PFSK-1 (cell line): ENCODE results near the gene RPL36.

ENCODE experiments used
- POLR2AphosphoS5 ChIP-seq: IDR thresholded peaks from 2 replicates; pipeline ENCODE4 v1.6.1; 2012; ENCODE audit warnings: low read depth, mild to moderate bottlenecking, control low read depth, low read length, moderate library complexity
- TAF1 ChIP-seq: IDR thresholded peaks from 2 replicates; pipeline ENCODE4 v1.6.1; 2012; ENCODE audit warnings: low read length, control low read depth, borderline replicate concordance; ENCODE audit not compliant: insufficient read depth
- TF ChIP-seq, protein P1 (sequence below), 2 experiments: IDR thresholded peaks; 2 replicates each; pipeline versions ENCODE4 v1.6.1 to v1.8.0; 2011 to 2012; ENCODE audit warnings: low read depth in 2 of 2, low read length in 2 of 2, control low read depth in 1 of 2, inconsistent platforms in 1 of 2, mild to moderate bottlenecking in 1 of 2, moderate library complexity in 1 of 2; ENCODE audit not compliant: insufficient read depth in 1 of 2

DNA sequence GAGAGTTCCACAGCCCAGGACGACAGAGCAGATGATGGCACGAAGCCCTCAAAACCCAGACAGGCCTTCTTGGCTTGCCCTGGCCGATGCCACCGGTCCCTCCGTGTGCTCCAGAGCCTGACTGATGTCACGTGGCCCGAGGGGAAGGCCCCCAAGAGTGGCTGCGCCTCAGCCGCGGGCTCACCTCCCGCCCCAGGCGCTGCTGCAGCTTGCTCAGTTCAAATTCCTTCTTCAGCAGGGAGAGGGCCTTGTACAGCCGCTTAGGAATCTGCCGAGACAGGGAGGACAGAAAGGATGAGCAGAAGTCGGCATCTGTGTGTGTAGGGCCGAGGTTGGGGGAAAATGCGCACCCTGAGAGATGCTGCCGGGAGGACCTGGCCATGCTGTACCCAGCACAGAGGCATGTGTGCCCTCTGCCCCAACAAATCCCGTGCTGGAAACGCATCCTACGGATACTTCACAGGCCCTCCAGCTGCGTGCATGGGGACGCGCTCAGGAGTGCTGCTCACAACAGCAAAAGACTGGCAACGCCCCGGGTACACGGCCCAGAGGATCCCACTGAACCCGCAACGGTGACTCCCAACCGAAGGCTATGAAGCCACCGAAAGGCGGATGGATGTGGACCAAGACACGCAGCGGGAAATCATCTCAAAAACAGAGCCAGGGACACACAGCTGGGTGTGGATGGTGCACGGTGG lies 16.9 kb downstream of the RPL36 start:
- no peak for TF ChIP-seq POLR2AphosphoS5
- TF ChIP-seq, protein P1, sequence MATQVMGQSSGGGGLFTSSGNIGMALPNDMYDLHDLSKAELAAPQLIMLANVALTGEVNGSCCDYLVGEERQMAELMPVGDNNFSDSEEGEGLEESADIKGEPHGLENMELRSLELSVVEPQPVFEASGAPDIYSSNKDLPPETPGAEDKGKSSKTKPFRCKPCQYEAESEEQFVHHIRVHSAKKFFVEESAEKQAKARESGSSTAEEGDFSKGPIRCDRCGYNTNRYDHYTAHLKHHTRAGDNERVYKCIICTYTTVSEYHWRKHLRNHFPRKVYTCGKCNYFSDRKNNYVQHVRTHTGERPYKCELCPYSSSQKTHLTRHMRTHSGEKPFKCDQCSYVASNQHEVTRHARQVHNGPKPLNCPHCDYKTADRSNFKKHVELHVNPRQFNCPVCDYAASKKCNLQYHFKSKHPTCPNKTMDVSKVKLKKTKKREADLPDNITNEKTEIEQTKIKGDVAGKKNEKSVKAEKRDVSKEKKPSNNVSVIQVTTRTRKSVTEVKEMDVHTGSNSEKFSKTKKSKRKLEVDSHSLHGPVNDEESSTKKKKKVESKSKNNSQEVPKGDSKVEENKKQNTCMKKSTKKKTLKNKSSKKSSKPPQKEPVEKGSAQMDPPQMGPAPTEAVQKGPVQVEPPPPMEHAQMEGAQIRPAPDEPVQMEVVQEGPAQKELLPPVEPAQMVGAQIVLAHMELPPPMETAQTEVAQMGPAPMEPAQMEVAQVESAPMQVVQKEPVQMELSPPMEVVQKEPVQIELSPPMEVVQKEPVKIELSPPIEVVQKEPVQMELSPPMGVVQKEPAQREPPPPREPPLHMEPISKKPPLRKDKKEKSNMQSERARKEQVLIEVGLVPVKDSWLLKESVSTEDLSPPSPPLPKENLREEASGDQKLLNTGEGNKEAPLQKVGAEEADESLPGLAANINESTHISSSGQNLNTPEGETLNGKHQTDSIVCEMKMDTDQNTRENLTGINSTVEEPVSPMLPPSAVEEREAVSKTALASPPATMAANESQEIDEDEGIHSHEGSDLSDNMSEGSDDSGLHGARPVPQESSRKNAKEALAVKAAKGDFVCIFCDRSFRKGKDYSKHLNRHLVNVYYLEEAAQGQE (IDR thresholded peaks at IDR 0.05; ENCODE audit: insufficient read depth in 1 of 2, low read depth in 2 of 2, low read length in 2 of 2): no peak
- TF ChIP-seq TAF1: no peak
